Measurements from ENCODE around the gene ADAT3. TPM values are rescaled to one million over a fixed set of nuclear protein-coding genes. Genes with fewer than 3 reads are reported as not detected.

Gene ADAT3
- total RNA-seq, 2 donors from 2014 or later = 3.9 to 8.4 TPM

DNA sequence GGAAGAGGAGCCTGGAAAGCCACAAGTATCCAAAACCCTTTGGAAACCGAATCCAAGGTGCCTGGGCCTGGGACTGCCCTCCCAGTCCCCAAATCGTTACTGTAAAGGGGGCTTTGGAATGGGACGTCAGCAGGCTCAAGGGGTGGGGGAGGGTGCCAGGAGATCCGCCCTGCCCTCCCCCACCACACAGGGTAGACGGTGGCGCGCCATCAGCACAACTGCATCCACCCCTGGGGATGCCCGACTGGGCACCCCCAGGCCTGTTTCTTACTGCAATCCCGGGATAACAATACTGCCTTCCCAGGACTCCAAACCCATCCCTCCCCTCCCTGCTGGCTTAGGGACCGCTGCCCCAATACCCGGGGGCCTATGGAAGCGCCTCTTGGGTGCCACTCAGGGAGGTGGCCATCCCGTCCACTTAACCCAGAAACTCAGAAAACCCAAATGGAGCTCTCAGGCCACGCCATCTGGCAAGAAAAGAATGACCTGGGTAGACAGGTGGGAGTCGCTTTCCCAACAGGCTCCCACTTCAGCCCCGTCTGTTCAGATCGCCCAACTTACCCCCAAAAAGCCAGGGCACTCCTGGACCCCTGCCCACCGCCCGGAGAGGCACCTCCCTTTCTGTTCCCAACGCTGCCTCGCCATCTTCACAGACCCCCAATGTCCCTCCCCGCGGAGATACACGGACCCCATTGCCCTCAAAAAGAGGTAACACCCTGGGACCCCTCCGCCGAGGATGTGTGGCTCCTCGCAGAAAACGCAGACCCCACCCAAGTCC lies 44.2 kb upstream of the ADAT3 start:
- TF ChIP-seq CTCF (IDR thresholded peaks at IDR 0.05) = no peak
- no peaks in the 10 kb centered on the region for H3K27me3 ChIP-seq (replicated peaks; ENCODE audit: insufficient read depth)
- H3K9me3 ChIP-seq = no peaks in the 10 kb centered on the region
- ATAC-seq (ENCODE audit: insufficient number of reproducible peaks, low FRiP score, low read depth) (no peak), DNase-seq (ENCODE audit: low spot score) (no peak)
- peaks cover 37 to 62% of the 10 kb centered on the region in 2 donors for H3K4me1 ChIP-seq (ENCODE audit: control insufficient read depth in 1 of 2, low read depth in 2 of 2)
- H3K27ac ChIP-seq = no peak overlapping the region
- H3K36me3 ChIP-seq = no peaks in the 10 kb centered on the region
- peak overlapping the region; percentile 87 for H3K4me3 ChIP-seq

DNA sequence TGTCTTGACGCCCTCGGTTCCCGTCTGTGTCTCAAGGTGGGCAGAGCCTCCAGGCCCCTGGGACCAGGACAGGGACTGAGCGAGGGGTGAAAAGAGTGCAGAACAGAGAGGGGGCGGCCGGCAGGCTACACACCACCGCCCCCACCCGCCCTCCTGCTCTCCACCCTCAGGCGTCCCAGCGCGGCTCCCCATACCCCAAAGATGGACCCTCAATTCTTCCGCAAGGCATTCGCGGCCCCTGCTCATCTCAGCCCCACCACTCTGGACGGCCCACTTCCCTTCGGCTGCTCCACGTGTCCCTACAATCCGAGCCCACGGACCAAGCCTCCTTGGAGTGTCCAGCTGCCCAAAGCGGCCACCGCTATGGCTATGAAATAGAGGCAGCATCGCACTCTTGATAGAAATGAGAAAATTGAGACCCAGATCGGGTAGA lies 43.6 kb upstream of the ADAT3 start:
- DNase-seq (ENCODE audit: low spot score) (no peak), ATAC-seq (ENCODE audit: insufficient number of reproducible peaks, low FRiP score, low read depth) (no peak)
- Histone ChIP-seq H3K9me3 (no peaks in the 10 kb centered on the region), H3K4me1 (ENCODE audit: control insufficient read depth in 1 of 2, low read depth in 2 of 2) (peaks cover 37 to 56% of the 10 kb centered on the region in 2 donors), H3K27me3 (replicated peaks; ENCODE audit: insufficient read depth) (no peaks in the 10 kb centered on the region), H3K27ac (no peak overlapping the region), H3K36me3 (no peaks in the 10 kb centered on the region), H3K4me3 (peak overlapping the region; percentile 87)
- TF ChIP-seq CTCF (IDR thresholded peaks at IDR 0.05) = no peak

GRCh38 chr19:1862068-1862423 lies 43.2 kb upstream of the ADAT3 start:
- Histone ChIP-seq H3K9me3 (no peaks in the 10 kb centered on the region), H3K27ac (no peak overlapping the region), H3K27me3 (replicated peaks; ENCODE audit: insufficient read depth) (no peaks in the 10 kb centered on the region), H3K36me3 (no peaks in the 10 kb centered on the region), H3K4me3 (peak overlapping the region; percentile 87), H3K4me1 (ENCODE audit: control insufficient read depth in 1 of 2, low read depth in 2 of 2) (peaks cover 35 to 53% of the 10 kb centered on the region in 2 donors)
- no peak for TF ChIP-seq CTCF (IDR thresholded peaks at IDR 0.05)
- DNase-seq (ENCODE audit: low spot score) (no peak), ATAC-seq (ENCODE audit: insufficient number of reproducible peaks, low FRiP score, low read depth) (no peak)

DNA sequence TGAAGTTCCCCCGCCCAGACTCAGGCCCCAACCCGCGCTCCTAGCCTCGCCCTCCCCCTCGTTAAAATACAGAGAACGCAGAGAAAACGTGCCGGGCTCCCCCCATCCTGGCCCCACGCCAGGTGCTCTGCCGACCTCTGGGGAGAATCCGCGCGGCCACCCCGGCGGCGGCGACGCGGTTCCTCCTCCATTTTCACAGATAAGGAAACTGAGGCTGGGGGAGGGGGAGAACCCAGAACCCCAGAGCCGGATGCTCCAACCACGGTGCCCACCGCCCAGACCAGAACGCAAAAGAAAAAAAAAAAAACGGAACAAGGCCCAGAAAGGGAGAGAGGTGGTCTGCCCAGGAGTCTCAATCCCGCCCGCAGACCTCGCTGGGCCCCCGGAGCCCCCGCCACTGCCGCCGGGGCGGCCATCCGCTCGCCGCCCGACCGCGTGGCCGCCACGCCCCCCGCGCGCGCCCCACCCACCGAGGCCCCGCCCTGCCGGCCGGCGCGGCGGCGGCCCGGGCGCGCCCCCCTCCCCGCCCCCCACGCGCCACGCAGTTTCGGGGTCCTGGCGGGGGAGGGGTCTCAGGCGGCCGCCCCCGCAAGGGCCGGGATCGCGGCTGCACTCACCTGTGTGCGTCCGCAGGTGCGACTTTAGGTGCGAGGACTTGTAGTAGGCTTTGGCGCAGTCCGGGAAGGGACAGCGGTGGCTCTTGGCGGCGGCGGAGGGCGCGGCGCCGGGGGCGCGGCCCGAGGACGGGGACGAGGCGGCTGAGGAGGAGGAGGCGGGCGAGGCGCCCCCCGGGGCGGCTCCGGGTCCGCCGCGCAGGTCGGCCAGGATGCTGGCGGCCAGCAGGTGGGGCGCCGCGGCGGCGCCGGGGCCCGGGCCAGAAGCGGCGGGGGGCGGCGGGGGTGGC lies 42.5 kb upstream of the ADAT3 start:
- H3K36me3 ChIP-seq = no peaks in the 10 kb centered on the region
- peak overlapping the region; percentile 87 for H3K4me3 ChIP-seq
- TF ChIP-seq CTCF (IDR thresholded peaks at IDR 0.05) = no peak
- no peaks in the 10 kb centered on the region for H3K27me3 ChIP-seq (replicated peaks; ENCODE audit: insufficient read depth)
- H3K9me3 ChIP-seq = no peaks in the 10 kb centered on the region
- DNase-seq (ENCODE audit: low spot score) (no peak), ATAC-seq (ENCODE audit: insufficient number of reproducible peaks, low FRiP score, low read depth) (no peak)
- no peak overlapping the region for H3K27ac ChIP-seq
- H3K4me1 ChIP-seq (ENCODE audit: control insufficient read depth in 1 of 2, low read depth in 2 of 2) = peaks cover 30 to 46% of the 10 kb centered on the region in 2 donors

DNA sequence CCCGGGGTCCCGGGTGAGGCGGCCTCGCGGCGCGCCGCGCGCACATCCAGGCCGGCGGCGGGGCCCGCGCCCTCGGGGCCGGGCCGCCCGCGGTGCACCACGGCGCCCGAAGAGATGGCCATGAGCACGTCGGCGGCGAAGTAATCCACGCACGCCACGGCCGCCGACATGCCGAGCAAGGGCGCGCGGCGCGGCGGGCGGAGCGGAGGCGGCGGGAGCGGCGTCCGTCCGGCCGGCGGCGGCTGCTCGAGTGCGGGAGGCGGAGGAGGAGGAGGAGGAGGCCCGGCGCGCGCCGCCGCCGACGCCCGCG lies 41.9 kb upstream of the ADAT3 start, which contains the start of gene KLF16:
Gene KLF16 (minus strand): TSS at position 252 of the 310 bp plus-strand sequence. CDS start 82 bp downstream, at position 170.
- H3K4me3 ChIP-seq = peak within 1 kb of the TSS; percentile 93
- ATAC-seq (ENCODE audit: insufficient number of reproducible peaks, low FRiP score, low read depth) (no peak), DNase-seq (ENCODE audit: low spot score) (no peak)
- peaks cover 26 to 40% of the 10 kb centered on the region in 2 donors for H3K4me1 ChIP-seq (ENCODE audit: control insufficient read depth in 1 of 2, low read depth in 2 of 2)
- no peaks in the 10 kb centered on the region for H3K36me3 ChIP-seq
- H3K27me3 ChIP-seq (replicated peaks; ENCODE audit: insufficient read depth) = no peaks in the 10 kb centered on the region
- no peaks in the 10 kb centered on the region for H3K9me3 ChIP-seq
- peak within 1 kb of the TSS; percentile 68 to 86 for H3K27ac ChIP-seq
- TF ChIP-seq CTCF (IDR thresholded peaks at IDR 0.05) = no peak
